ENCODE data around the gene ANKRD40.
"Not testable (repeated sequence)": the region's sequence is repeated elsewhere in the genome, so short reads cannot be mapped to it uniquely, and the experiment has no call there.

ANKRD40 gene

GRCh38 chr17:50685691-50686493, 21.8 kb downstream of the ANKRD40 start:
- no peak for FAIRE-seq

- no peak for FAIRE-seq
These were observed 22.4 kb downstream of the ANKRD40 start for GRCh38 chr17:50685334-50685665.

DNA sequence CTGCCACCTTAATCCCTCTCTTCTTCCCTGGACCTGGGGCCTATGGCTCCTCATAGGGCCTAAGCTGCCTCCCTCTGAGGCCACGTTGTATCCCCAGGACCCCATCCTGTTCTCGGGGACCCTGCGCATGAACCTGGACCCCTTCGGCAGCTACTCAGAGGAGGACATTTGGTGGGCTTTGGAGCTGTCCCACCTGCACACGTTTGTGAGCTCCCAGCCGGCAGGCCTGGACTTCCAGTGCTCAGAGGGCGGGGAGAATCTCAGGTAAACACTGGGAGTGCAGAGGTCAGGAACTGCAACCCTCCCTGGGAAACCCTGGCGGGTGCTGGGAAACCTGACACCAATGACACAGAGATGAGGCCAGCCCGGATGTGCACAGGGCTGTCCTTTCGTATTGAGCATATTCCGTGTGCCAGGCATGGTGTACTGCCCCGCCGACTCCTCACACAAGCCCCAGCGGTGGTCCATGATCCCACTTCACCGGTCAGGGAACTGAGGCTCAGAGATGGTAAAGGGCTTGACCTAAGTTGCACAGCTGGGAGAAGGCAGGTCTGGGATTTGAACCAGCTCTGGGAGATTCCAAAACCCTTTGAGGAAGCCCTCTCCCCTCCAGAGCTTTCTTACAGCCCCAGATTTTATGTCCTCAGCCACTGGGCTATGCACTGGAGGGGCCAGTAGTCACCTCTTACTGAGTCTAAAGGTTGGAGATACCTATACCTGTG, 22.9 kb downstream of the ANKRD40 start:
- FAIRE-seq = no peak

DNA sequence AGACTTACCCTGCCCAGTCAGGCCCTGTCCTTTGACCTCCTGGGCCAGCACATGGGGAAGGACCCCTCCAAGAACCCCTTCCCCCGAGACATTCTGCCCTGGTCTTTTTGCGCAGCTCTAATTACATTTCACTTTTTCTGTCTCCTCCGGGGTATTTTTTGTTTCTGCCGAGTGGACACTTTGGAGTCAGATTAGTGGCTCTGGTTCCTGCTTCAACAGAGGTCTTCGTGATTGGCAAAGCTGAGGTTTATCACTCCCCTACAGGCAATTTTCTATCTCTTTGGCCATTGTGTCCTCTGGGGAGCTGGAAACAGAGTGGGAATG, 23.5 kb downstream of the ANKRD40 start:
- no peak for FAIRE-seq

GRCh38 chr17:50683434-50684287, 24.1 kb downstream of the ANKRD40 start:
- no peak for FAIRE-seq

DNA sequence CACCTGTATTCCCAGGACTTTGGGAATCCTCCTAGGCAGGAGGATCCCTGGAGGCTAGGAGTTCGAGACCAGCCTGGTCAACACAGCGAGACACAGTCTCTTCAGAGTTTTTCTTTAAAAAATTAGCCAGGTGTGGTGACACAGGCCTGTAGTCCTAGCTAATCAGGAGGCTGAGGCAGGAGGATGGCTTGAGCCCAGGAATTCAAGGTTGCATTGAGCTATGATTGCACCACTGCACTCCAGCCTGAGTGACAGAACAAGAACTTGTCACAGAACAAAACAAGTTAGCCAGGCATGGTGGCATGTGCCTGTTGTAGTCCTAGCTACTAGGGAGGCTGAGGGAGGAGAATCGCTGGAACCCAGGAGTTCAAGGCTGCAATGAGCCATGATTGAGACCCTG, 24.8 kb downstream of the ANKRD40 start:
- no peak for FAIRE-seq

GRCh38 chr17:50682441-50682840, 25.3 kb downstream of the ANKRD40 start:
- no peak for FAIRE-seq

- FAIRE-seq = no peak
These were observed 26.2 kb downstream of the ANKRD40 start for GRCh38 chr17:50681263-50682200.

DNA sequence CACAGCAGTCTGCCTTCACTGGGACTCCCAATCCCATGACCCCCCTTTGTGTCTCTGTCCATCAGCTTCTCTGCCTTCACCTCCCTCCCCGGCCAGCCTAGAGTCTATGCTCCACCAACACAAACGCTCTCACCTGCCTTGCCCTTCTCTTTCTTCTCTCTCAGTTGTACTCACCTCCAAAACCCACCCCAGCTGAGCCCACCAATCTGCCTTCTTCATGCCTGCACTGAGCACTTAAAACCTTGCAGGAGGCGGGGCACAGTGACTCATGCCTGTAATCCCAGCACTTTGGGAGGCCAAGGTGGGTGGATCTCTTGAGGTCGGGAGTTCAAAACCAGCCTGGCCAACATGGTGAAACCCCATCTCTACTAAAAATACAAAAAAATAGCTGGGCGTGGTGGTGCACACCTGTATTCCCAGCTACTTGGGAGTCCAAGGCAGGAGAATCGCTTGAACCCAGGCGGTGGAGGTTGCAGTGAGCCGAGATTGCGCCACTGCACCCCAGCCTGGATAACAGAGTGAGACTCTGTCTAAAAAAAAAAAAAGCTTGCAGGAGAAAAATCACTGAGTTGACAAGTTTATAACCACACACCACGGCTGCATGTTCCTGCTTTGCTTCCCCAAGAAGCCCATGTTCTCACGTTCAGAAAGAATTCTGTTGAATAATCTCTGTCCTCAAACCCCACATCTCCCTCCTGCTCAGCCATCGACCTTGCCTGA, 27.0 kb downstream of the ANKRD40 start:
- not testable (repeated sequence) for FAIRE-seq

DNA sequence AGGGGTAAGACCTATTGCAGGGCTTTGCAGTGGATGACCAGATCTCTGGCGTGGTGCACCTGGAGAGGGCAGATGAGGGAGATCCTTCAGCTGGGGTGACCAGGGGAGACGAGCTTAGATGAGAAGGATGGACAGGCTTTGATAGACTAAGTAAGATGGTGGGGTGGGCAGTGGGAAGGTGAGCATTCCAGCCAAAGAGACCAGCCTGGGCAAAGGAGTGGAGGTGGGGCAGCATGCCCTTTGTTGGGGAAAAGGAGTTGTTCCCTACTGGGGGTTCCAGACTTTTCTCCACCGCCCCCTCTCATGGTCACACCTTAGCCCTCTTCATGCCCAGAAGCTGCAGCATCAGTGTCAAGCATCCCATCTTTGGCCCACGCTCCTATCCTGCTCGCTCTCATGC, 27.6 kb downstream of the ANKRD40 start:
- no peak for FAIRE-seq

DNA sequence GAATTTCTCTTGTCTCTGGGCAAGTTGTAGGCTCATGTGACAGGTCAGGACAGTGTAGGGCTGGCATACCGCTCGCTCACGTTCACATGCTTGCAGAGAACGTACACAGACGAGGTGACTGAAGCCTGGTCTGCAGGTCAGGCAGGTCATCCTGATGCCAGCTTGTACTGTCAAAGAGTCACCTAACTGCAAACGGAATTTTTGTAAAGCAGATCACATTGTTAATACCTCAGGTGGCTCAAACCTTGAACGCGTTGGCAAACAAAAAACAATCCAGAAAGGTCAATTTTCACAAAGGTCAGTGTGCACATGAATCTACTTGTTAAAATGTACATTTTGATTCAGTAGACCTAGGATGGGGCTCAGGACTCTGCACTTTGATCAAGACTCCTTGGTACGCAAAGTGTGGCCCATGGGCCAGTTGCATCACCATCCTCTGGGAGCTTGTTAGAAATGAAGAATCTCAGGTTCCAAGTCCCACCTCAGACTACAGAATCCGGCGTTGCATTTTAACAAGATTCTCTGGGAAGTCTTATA, 28.6 kb downstream of the ANKRD40 start:
- no peak for FAIRE-seq

DNA sequence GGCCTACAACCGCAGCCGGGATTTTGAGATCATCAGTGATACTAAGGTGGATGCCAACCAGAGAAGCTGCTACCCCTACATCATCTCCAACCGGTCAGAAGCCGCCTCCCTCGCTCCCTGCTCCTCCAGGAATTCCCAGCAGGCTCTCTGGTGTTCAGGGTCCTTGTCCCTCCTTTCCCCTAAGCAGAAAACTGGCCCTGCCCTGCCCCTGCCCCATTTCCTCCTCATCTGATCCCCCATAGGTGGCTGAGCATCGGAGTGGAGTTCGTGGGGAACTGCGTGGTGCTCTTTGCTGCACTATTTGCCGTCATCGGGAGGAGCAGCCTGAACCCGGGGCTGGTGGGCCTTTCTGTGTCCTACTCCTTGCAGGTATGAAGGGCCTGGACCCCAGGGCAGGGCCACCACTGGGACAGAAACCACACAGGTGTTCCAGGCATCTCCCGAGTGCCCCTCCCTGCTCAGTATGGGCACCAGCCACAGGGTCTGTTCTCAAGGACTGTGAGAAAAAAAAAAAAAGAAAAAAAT, 29.8 kb downstream of the ANKRD40 start:
- FAIRE-seq = no peak

GRCh38 chr17:50676065-50676975, 31.4 kb downstream of the ANKRD40 start:
- FAIRE-seq = no peak

DNA sequence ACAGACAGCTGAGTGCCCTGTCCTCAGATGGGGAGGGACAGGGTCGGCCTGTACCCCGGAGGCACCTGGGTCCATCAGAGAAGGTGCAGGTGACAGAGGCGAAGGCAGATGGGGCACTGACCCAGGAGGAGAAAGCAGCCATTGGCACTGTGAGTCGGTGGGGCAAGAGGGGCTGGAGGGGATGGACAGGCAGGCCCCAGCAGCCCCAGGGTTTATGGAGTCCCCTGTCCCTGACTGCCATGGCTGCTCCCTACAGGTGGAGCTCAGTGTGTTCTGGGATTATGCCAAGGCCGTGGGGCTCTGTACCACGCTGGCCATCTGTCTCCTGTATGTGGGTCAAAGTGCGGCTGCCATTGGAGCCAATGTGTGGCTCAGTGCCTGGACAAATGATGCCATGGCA, 32.1 kb downstream of the ANKRD40 start:
- no peak for FAIRE-seq

- no peak for FAIRE-seq
These were observed 32.5 kb downstream of the ANKRD40 start for GRCh38 chr17:50675190-50675589.

GRCh38 chr17:50672831-50673551, 34.7 kb downstream of the ANKRD40 start:
- no peak for FAIRE-seq

DNA sequence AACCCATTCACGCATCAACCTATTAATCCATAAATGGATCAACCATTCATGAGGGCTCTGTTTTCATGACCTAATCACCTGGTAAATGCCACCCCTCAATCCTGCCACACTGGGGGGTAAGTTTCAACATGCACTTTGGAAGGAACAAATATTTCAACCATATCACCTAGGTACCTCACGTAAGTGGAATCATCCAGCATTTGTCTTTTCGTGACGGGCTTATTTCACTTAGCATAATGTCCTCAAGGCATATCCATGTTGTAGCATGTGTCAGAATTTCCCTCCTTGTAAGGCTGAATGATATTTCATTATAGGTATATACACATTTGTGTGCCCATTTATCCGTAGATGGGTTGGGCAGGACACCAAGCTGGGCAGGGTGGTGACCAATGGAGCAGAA, 35.6 kb downstream of the ANKRD40 start:
- no peak for FAIRE-seq

GRCh38 chr17:50668838-50669581, 38.7 kb downstream of the ANKRD40 start:
- no peak for FAIRE-seq

Measured in islet of Langerhans (tissue), 1 donor.